G401.6 (cell line): Measurements from ENCODE around the gene TSLP.

Experiments
- FAIRE-seq: peaks from 2 replicates; lab custom pipeline; 2012; peaks lifted over from hg19 to GRCh38; lab: Jason Lieb, UNC

The TSLP gene

DNA sequence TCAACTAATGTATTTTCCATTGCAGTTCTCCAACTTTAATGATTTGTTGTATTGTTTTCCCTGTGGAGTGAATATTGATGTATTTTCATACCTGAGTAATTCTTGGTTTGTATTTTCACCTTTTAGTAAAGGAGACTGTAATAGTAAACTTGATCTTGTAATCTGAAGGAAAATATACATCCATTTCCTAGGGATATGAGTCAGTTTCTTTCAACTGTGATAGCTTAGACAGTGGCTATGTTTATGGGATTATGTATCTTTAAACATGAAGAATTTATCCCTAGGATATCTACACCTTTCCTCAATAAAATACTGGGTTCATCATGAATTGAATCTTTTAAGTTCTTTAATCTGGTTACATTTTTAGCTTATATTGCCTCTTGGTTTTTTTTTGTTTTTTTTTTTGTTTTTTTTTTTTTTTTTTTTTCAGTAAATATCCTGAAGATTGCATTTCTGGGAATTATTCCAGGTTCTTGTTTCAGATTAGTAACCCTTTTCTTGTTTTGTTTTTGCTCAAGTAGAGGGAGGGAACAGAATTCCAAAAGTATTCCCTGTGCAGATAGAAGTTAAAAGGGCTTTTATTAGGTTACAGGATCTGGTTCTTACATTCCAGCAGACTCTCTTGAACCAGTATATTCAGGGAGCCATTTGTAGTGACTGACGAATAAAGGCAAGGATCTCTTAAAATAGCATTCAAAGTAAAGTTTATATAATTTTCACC, 27.7 kb downstream of the TSLP start:
- no peak for FAIRE-seq

DNA sequence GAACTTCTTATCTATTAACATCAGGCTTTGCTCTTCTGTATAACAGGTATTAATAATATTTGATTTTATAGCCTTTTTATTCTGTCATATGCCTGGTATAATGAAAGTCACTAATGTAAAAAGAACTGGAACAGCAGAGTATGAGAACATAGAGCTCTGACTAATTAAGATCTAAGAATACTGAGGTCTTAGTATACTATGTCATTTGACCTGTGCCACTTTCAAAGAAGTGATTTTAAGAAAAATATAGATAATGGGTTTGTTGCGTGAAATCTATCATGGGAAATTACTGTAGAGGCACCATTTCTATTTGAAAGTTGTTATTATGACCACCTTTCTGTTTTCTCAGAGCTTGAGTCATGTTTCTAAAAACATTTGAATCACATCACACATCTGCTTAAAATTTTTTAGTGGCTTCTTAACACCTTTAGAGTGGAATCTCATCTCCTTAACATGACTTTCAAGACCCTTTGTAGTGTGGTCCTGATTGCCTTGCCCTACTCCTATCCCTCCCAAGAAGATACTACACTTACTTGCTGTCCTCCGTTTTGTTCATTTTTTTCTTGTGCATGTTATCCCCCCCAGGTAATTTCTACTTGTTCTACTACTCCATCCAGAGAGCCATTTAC, 34.9 kb downstream of the TSLP start:
- FAIRE-seq, result no peak

DNA sequence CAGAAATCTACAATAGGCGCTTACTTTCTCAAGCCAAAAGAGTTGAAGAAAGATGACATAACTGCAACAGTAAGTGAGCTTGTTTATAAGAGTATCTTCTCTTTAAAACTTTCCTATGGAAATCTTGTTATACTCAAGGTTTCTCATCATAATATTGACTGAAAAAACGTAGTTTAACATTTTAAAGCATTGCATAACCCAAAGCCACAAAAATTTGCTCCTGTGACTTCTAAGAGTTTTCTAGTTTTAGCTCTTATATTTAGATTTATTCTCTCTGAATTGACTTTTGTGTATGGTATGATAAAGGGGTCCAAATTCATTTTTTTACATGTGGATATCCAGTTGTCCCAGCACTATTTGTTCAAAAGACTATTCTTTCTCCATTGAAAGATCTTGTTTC, 35.9 kb downstream of the TSLP start:
- FAIRE-seq, result no peak

DNA sequence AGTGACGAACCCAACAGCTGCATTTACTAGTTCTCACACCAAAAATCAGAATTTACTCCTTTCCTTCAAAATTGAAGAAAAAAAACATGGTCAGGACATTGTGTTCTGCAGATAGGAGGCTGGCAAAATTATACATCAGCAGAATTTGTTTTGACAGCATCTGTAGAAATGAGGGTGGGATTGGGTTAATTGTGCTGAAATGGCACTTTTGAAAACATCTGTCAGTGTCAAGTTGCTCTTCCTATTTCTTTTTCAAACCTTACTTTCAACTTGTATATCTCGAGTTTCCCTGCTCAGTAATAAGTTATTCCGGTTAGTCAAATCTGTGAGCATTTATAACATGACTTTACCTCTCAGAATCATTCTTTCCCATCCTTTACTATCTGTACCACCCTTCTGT, 40.4 kb downstream of the TSLP start:
- FAIRE-seq, result no peak

DNA sequence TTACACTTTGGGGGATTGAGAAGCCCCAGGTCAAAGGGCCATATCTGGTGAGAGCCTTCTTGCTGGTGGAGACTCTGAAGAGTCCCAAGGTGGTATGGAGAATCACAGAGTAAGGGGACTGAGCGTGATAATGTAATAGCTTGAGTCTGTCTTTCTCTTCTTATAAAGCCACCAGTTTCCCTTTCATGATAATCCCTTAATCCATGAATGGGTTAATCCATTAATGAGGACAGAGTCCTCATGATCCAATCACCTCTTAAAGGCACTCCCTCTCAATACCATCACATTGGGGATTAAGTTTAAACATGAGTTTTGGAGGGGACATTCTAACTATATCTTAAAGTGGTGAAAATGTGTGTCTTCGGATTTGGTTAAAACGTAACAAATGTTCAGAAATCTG, 42.2 kb downstream of the TSLP start:
- FAIRE-seq, result no peak

DNA sequence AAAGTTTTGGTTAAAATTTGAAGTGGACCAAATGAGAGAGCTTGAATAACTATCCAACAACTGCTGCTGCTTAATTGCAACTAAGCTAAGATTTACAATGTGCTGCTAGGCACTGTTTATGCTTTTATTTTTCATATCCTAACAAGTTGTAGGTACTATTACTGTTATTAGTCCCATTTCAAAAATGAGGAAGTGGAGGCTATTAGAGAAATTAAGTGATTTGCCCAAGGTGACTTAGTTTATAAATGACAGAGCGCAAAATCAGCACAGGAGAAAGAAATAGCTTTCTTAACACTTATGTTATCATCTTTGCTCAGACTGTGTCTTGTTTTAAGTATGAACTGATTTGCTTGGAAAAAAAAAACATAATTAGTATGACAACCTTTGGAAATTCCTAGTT, 43.7 kb downstream of the TSLP start:
- no peak for FAIRE-seq

DNA sequence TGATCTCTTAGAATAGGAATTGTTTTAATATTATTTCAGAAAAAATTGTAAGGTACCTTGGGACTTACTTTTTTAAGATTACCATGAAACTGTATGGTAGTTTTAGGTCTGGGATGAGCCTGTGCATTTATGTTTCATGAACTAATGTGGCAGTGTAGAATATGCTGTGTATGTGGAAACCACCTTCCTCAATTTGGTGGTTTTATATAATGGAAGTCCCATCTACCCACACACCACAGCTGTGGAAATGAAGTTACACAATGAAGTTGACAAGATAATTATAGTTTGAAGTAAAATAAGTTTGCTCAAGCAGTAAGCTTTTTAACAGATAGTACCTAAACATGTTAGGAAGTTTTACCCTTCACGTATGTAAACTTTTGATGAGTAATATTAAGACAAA, 45.0 kb downstream of the TSLP start:
- FAIRE-seq, result no peak

DNA sequence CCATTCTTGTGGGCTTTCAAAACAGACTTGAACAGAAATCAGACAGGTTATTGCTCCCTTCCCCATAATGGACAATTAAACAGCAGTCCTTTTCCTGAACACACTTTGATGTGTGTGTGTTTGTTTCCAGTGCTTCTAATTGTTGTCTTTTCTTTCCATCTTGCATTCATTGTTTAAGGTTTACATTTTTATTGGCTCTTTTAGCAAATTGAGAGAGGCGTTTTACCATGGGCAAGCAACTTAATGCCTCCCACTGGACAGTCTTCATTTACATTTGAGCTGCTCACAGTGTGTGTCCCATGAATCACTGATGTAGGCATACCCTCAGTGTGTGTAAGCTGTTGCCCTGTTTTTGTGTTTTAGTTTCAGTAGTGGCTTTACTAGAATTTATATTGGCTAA, 45.6 kb downstream of the TSLP start:
- no peak for FAIRE-seq

DNA sequence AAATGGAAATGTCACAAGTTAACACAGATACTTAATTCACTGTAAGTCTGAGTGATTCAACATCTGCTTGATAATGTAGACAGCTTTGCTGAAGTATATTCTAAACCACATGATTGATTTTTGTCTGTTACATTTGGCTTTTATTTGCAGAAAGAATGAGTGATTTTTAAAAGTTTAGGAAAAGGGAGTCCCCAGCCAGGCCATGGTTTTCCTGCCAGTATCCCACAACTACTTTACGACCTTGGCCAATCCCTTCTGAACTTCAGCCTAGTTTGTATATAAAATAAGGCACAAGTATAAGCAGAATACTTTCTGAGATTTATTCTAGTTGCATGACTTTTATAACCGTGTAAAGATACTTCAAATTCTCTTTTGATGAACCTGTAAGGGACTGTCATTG, 47.7 kb downstream of the TSLP start:
- FAIRE-seq, result no peak

DNA sequence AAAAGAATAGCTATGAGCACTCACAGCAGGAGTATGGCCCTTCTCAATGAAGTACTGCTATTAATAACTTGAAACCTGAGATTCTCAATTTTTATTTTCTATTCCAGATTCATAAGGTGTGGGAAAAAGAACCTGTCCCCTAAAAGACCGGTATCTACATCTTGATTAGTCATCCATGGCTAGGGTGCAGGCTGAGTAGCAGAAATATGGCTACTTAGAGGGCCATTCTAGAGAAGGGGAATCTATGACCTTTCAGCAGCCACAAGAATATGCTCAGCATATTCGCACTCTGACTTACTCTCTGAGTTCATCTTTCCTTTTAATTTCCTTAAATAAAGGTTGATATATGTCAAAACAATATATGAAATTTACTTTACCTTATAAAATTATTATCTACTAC, 48.3 kb downstream of the TSLP start:
- no peak for FAIRE-seq

DNA sequence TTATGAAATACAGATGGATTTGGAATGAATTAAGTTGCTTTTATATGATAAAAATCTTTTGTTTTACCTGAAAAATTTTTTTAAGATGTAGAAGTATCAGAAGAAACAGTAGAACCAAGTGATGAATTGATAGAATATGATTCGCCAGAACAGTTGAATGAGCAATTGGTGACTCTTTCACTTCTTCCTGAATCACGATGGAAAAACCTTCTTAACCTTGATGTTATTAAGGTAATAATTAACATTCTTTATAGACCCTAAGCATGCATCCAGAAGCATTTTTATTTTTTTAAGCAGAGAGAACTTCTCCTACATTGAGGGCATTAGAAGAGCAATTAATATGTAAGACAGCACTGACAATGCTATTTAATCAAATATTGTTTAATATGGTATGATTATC, 49.4 kb downstream of the TSLP start:
- FAIRE-seq, result no peak

DNA sequence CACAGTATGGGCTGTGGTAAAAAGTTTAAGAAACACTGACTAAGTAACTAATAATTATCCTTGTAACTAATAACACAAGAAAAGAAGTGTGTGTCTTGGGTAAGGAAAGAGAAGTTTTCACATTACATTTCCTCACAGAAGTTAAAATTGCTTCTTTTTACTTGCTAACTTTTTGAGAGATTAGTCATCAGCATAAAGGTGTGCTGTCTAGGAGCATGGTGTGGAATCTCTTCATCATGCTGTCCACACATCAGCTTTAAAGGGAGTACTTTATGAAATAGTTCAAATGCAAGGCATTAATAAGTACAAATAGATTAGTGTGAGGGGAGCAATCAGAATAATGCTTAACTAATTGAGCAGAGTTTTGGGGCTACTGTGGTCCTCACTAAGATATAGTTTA, 50.4 kb downstream of the TSLP start:
- no peak for FAIRE-seq

DNA sequence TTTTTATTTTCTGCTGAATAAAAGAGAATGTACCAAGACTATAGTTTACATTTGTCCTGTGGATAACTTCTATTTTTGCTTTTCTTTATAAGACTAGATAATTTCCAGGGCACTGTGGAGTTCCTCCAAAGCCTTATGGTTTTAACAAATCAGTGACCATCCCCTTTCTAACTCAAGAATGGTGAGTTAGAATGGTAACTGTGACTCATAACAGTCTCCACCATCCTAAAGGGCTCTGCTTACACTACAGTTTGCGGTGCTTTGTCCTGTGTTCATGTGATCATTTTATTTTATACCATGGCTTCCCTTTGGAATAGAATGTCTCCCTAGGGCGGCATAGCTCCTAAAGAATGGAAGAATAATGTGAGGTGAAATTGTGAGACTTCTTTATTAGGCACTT, 50.9 kb downstream of the TSLP start:
- FAIRE-seq, result no peak

DNA sequence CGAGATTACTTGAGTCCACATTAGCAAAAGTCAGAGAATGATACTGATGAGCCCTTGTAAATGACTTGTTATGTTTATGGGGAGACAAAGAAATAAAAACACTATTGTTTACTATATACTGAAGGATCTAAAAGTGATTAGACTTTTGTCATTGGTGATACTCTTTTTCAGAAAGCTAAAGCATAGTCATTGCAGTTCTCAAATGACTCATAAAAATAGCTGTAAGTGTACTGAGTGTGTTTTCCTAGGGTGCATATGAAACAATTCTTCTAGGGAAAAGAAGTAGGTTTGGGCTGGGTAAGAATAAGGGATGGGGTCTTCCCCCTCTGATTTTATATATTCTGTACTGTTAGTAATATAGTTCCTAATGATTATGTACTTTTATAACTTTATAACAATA, 53.3 kb downstream of the TSLP start:
- no peak for FAIRE-seq

DNA sequence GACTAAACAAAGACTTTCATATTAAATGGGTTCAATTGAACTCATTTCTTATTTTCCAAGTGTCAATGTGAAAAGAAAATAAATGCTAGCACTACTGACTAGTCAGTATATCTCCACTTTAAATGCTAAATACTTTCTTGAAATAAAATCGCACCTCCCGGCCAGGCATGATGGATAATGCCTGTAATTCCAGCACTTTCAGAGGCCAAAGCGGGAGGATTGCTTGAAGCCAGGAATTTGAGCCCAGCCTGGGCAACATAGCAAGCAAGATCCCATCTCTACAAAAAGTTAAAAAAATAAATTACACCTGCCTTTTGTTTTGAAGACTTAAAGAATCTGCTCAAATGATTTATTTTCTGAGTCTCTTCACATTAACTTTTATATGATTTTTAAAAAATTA, 55.4 kb downstream of the TSLP start:
- no peak for FAIRE-seq
